K562 (cell line): Measurements from ENCODE around the gene PRCC. TPM values are rescaled to one million over a fixed set of nuclear protein-coding genes. Genes with fewer than 3 reads are reported as not detected.

Experiments used
- CAMTA2 ChIP-seq: fragments of 250-450 bp; sonication (Bioruptor Pico); conservative IDR thresholded peaks from 2 replicates; pipeline ENCODE4 v1.5.1; 2022
- CBX8 ChIP-seq: fragments of 200-600 bp; sonication (generic); IDR thresholded peaks from 2 replicates; pipeline ENCODE4 v1.6.1; 2012; ENCODE audit warnings: borderline replicate concordance, mixed run types, low read depth, mild to moderate bottlenecking, moderate library complexity, mixed read lengths, low read length, control low read depth, inconsistent platforms; ENCODE audit not compliant: poor library complexity, severe bottlenecking; ENCODE audit errors: extremely low read depth
- ETV6 ChIP-seq, 3 experiments: fragments of 150-350 bp in 1 of 3; sonication (generic) in 1 of 3; formaldehyde crosslinking in 1 of 3; IDR thresholded peaks; 2 replicates each; pipeline versions ENCODE4 v1.6.1 to v1.8.0; 2014 to 2022; ENCODE audit warnings: borderline replicate concordance in 2 of 3, low read depth in 2 of 3, antibody characterized with exemption in 1 of 3, low read length in 1 of 3, mild to moderate bottlenecking in 1 of 3, missing genetic modification reagents in 1 of 3
- GABPB1 ChIP-seq: sonication (generic); formaldehyde crosslinking; IDR thresholded peaks from 2 replicates; pipeline ENCODE4 v1.8.0; 2022; ENCODE audit warnings: mild to moderate bottlenecking, missing genetic modification reagents
- HDAC1 ChIP-seq, 2 experiments: fragments of 450-650 bp; IDR thresholded peaks; 2 replicates each; pipeline ENCODE4 v1.6.1; 2016 to 2017; ENCODE audit warnings: inconsistent platforms in 1 of 2, mild to moderate bottlenecking in 1 of 2, moderate library complexity in 1 of 2
- NELFE ChIP-seq: IDR thresholded peaks from 2 replicates; pipeline ENCODE4 v1.6.1; 2011; ENCODE audit warnings: mild to moderate bottlenecking; ENCODE audit not compliant: insufficient read depth, insufficient read length
- NFE2 ChIP-seq: IDR thresholded peaks from 2 replicates; pipeline ENCODE4 v1.6.1; 2014; ENCODE audit warnings: antibody characterized with exemption, low read depth
- PCBP2 ChIP-seq: fragments of 200-400 bp; formaldehyde crosslinking; IDR thresholded peaks from 2 replicates; pipeline ENCODE4 v1.6.1; 2018; ENCODE audit warnings: low read length, low read depth, mild to moderate bottlenecking, moderate library complexity; ENCODE audit not compliant: poor library complexity, severe bottlenecking
- POLR2H ChIP-seq: IDR thresholded peaks from 2 replicates; pipeline ENCODE4 v1.6.1; 2016; ENCODE audit warnings: missing genetic modification characterization, low read depth, mild to moderate bottlenecking, control low read depth, missing compliant biosample characterization, moderate library complexity
- PRPF4 ChIP-seq: fragments of 200-400 bp; formaldehyde crosslinking; IDR thresholded peaks from one replicate; pipeline ENCODE4 v1.6.1; 2017; ENCODE audit warnings: low read length, low read depth, mild to moderate bottlenecking; ENCODE audit not compliant: insufficient read depth, poor library complexity, severe bottlenecking
- RBM22 ChIP-seq: fragments of 200-400 bp; formaldehyde crosslinking; IDR thresholded peaks from 2 replicates; pipeline ENCODE4 v1.6.1; 2018; ENCODE audit warnings: low read length, low read depth; ENCODE audit not compliant: poor library complexity, severe bottlenecking
- SLC30A9 ChIP-seq: fragments of 250-450 bp; sonication (Bioruptor Pico); IDR thresholded peaks from 2 replicates; pipeline ENCODE4 v1.8.0; 2022; ENCODE audit warnings: mild to moderate bottlenecking, moderate library complexity
- SPI1 ChIP-seq: IDR thresholded peaks from 2 replicates; pipeline ENCODE4 v1.6.1; 2011; ENCODE audit warnings: low read depth, low read length, control low read depth, borderline replicate concordance
- STAT5A ChIP-seq: IDR thresholded peaks from 2 replicates; pipeline ENCODE4 v1.6.1; 2012; ENCODE audit warnings: low read length, inconsistent platforms, borderline replicate concordance
- STAT5B ChIP-seq: fragments of 250-450 bp; sonication (Bioruptor Pico); IDR thresholded peaks from 2 replicates; pipeline ENCODE4 v1.8.0; 2021; ENCODE audit warnings: mild to moderate bottlenecking, inconsistent platforms
- ZNF224 ChIP-seq: sonication (generic); formaldehyde crosslinking; IDR thresholded peaks from 2 replicates; pipeline ENCODE4 v1.8.0; 2022; ENCODE audit warnings: mild to moderate bottlenecking, missing genetic modification reagents
- ZNF23 ChIP-seq: fragments of 250-450 bp; sonication (Bioruptor Pico); IDR thresholded peaks from 2 replicates; pipeline ENCODE4 v1.4.0; 2020; ENCODE audit warnings: mild to moderate bottlenecking
- ZNF239 ChIP-seq: fragments of 250-450 bp; sonication (Bioruptor Pico); IDR thresholded peaks from 2 replicates; pipeline ENCODE4 v1.4.0; 2020; ENCODE audit warnings: mild to moderate bottlenecking
- ZNF347 ChIP-seq: fragments of 450-650 bp; formaldehyde crosslinking; IDR thresholded peaks from 2 replicates; pipeline ENCODE4 v1.4.0; 2020; ENCODE audit warnings: low read depth, mild to moderate bottlenecking, moderate library complexity
- ZNF449 ChIP-seq: fragments of 250-450 bp; sonication (Bioruptor Pico); IDR thresholded peaks from 2 replicates; pipeline ENCODE4 v1.8.0; 2022; ENCODE audit warnings: moderate library complexity, mild to moderate bottlenecking, inconsistent platforms
- polyA plus RNA-seq, 8 experiments: library from polyadenylated mRNA; depleted of rRNA in 4 of 8; stranded (reverse) in 5 of 8; unstranded in 3 of 8; fragments of >200 nt; fragmentation: Nextera tagmentation in 2 of 8; fragmentation: Illumina TruSeq in 1 of 8; extraction: Ambion mirVana in 2 of 8; extraction: Trizol in 1 of 8; gene quantifications; 2 replicates each; pipeline versions ENCODE4 v1.2.1 to v1.2.3, GENCODE V29; 2011 to 2014; ENCODE audit warnings: inconsistent platforms in 1 of 8, missing spikeins in 1 of 8
- total RNA-seq, 7 experiments: library from RNA; depleted of rRNA in 6 of 7; stranded (reverse); fragments of >200 nt in 6 of 7; fragmentation: Illumina TruSeq in 2 of 7; extraction: Trizol in 2 of 7; gene quantifications; 2 replicates each; pipeline versions ENCODE4 v1.2.1 to v1.2.3, GENCODE V29; 2011 to 2021; ENCODE audit warnings: low replicate concordance in 1 of 7
- TF ChIP-seq, protein P1 (sequence below): sonication (generic); formaldehyde crosslinking; IDR thresholded peaks from 2 replicates; pipeline ENCODE4 v1.5.0; 2020; ENCODE audit warnings: missing genetic modification reagents
- TF ChIP-seq, protein P2 (sequence below), 2 experiments: IDR thresholded peaks in 1 of 2; conservative IDR thresholded peaks in 1 of 2; 2 replicates each; pipeline ENCODE4 v1.6.1; 2016; ENCODE audit warnings: low read depth in 2 of 2, mild to moderate bottlenecking in 1 of 2, missing compliant biosample characterization in 1 of 2, missing genetic modification characterization in 1 of 2, moderate library complexity in 1 of 2

The PRCC gene
- total and polyA plus RNA-seq, 9 of the 15 experiments (the other 6 are each of a cell fraction or from before 2014, with no cell fraction given), result 23.9 to 201 (median 41.1) TPM

DNA sequence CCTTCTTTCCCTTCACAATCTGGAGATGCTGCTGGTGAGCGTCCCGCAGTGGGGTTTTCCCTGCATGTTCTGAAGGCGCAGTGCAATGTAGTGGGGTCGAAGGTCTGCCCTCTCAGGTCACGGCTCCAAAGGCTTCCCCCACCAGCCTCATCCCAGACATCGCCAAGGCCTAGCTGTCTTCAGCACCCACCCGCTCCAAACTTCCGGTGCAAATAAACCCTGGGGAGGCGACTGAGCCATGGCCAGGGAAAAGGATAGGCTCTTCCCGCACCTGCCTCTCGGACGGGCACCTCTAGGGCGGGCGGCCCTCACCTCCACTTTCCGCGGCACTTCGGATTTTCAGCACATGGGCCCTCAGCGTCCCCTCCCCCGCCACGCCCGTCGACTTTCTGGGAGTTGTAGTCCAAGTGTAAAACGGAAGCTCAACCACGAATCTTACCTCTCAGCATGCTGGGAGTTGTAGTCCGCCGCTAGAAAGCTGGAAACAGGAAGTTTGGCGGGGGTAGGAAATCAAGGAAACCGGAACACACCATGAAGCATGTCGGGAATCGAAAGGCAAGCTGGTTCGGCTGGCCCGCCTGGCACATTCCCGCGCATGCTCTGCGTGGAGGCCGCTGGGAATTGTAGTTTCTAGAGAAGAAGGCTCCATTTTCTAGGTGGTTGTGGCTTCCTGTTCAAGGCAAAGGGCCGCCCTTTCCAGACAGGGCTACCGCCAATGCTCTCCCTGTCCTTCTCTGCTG lies 26.4 kb upstream of the PRCC start, which contains the start of gene MRPL24 (continued):
- TF ChIP-seq ZNF449 (CRISPR knock-in tag), result no peak
- peak; percentile 99 for TF ChIP-seq GABPB1 (CRISPR knock-in tag)
- TF ChIP-seq, protein P1, sequence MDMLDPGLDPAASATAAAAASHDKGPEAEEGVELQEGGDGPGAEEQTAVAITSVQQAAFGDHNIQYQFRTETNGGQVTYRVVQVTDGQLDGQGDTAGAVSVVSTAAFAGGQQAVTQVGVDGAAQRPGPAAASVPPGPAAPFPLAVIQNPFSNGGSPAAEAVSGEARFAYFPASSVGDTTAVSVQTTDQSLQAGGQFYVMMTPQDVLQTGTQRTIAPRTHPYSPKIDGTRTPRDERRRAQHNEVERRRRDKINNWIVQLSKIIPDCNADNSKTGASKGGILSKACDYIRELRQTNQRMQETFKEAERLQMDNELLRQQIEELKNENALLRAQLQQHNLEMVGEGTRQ (CRISPR knock-in tag), result no peak
- no peak for TF ChIP-seq ZNF23
- TF ChIP-seq HDAC1 (IDR thresholded peaks at IDR 0.05), result peak in 1 of 2 experiments; percentile 98; a peak in 2 of 4 replicates
- peak; percentile 64 for TF ChIP-seq POLR2H (tag)
- 0 out of 2 replicates have a peak, but pooled peaks have one; percentile 25 for TF ChIP-seq NFE2
- TF ChIP-seq PCBP2, result no peak
- no peak for TF ChIP-seq STAT5B
- TF ChIP-seq ZNF224 (CRISPR knock-in tag), result no peak
- TF ChIP-seq CAMTA2, result no peak
- peak; percentile 69 for TF ChIP-seq SPI1
- TF ChIP-seq NELFE, result no peak
- TF ChIP-seq PRPF4, result no peak
- TF ChIP-seq CBX8, result no peak
- no peak for TF ChIP-seq STAT5A
- TF ChIP-seq RBM22, result no peak
- TF ChIP-seq SLC30A9 (CRISPR knock-in tag), result no peak
- TF ChIP-seq ZNF347 (CRISPR knock-in tag), result no peak
- TF ChIP-seq, protein P2, sequence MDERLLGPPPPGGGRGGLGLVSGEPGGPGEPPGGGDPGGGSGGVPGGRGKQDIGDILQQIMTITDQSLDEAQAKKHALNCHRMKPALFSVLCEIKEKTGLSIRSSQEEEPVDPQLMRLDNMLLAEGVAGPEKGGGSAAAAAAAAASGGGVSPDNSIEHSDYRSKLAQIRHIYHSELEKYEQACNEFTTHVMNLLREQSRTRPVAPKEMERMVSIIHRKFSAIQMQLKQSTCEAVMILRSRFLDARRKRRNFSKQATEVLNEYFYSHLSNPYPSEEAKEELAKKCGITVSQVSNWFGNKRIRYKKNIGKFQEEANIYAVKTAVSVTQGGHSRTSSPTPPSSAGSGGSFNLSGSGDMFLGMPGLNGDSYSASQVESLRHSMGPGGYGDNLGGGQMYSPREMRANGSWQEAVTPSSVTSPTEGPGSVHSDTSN (CRISPR knock-in tag; IDR thresholded peaks at IDR 0.05; ENCODE audit: low read depth), result no peak
- TF ChIP-seq, protein P2 (tag; conservative IDR thresholded peaks at IDR 0.05; ENCODE audit: low read depth), result no peak
- TF ChIP-seq ZNF239, result peak; percentile 26; the same call in 1 of the 2 replicates
- no peak for TF ChIP-seq ETV6 (IDR thresholded peaks at IDR 0.05; ENCODE audit: borderline replicate concordance in 1 of 2, low read depth in 2 of 2, low read length in 1 of 2)
- TF ChIP-seq ETV6 (CRISPR knock-in tag; IDR thresholded peaks at IDR 0.05; ENCODE audit: borderline replicate concordance), result no peak; the same call in 1 of the 2 replicates
